Suprapubic skin (tissue), 3 donors: ENCODE measurements around the gene RMDN3.

Source experiments
- EP300 ChIP-seq: sonication (generic); formaldehyde crosslinking; IDR thresholded peaks from one replicate; pipeline ENCODE4 v1.6.1; 2017; ENCODE audit warnings: antibody characterized with exemption
- POLR2A ChIP-seq, 2 donors: fragments of 450-650 bp; IDR thresholded peaks; one replicate each; pipeline ENCODE4 v1.6.1; 2017; ENCODE audit warnings: antibody characterized with exemption in 2 of 2, mild to moderate bottlenecking in 2 of 2, moderate library complexity in 2 of 2
- TF ChIP-seq, protein P1 (sequence below), 2 donors: fragments of 200-600 bp in 1 of 2; fragments of 450-650 bp in 1 of 2; sonication (generic) in 1 of 2; IDR thresholded peaks; one replicate each; pipeline ENCODE4 v1.5.1; 2016 to 2019; ENCODE audit warnings: antibody characterized with exemption in 2 of 2, mild to moderate bottlenecking in 1 of 2, moderate library complexity in 1 of 2

GRCh38 chr15:40766194-40766815 is 11.3 kb upstream of the RMDN3 start:
- TF ChIP-seq, protein P1, sequence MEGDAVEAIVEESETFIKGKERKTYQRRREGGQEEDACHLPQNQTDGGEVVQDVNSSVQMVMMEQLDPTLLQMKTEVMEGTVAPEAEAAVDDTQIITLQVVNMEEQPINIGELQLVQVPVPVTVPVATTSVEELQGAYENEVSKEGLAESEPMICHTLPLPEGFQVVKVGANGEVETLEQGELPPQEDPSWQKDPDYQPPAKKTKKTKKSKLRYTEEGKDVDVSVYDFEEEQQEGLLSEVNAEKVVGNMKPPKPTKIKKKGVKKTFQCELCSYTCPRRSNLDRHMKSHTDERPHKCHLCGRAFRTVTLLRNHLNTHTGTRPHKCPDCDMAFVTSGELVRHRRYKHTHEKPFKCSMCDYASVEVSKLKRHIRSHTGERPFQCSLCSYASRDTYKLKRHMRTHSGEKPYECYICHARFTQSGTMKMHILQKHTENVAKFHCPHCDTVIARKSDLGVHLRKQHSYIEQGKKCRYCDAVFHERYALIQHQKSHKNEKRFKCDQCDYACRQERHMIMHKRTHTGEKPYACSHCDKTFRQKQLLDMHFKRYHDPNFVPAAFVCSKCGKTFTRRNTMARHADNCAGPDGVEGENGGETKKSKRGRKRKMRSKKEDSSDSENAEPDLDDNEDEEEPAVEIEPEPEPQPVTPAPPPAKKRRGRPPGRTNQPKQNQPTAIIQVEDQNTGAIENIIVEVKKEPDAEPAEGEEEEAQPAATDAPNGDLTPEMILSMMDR (IDR thresholded peaks at IDR 0.05), result no peak
- TF ChIP-seq POLR2A (IDR thresholded peaks at IDR 0.05), result no peak
- no peak for TF ChIP-seq EP300
